GM03348 (cell line): Measurements from ENCODE around the gene DAGLB.
"Not testable (repeated sequence)": the region's sequence is repeated elsewhere in the genome, so short reads cannot be mapped to it uniquely, and the experiment has no call there.

Experiments
- DNase-seq: peaks from one replicate; pipeline ENCODE4 v3.0.0; 2012; ENCODE audit warnings: low spot score

The DAGLB gene

DNA sequence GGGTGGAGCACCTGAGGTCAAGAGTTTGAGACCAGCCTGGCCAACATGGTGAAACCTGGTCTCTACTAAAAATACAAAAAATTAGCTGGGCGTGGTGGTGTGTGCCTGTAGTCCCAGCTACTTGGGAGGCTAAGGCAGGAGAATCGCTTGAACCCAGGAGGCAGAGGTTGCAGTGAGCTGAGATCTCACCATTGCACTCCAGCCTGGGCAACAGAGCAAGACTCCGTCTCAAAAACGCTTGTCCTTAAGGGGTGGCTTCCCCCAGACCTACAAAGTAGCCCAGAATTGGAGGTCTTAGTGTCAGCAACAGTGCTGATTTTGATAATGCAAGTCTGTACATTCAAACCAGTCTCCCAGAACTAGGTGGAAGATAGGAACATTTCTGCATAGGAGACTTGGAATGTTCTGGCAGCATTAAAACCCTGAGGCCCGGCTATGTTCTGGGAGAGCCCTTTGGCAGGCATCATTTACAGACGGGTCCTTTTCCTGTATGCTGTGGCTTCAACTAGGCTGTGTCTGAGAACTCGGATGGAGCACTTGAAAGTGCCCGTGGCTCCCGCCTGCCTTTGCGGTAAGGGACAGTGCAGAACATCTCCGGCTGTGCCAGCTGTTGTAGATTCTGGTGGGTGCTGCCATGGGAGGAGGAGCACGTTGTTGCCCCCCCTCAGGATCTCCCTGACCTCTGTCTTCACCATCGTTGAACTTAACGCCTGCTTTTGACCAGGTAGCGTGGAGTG lies 49.8 kb downstream of the DAGLB start:
- not testable (repeated sequence) for DNase-seq

DNA sequence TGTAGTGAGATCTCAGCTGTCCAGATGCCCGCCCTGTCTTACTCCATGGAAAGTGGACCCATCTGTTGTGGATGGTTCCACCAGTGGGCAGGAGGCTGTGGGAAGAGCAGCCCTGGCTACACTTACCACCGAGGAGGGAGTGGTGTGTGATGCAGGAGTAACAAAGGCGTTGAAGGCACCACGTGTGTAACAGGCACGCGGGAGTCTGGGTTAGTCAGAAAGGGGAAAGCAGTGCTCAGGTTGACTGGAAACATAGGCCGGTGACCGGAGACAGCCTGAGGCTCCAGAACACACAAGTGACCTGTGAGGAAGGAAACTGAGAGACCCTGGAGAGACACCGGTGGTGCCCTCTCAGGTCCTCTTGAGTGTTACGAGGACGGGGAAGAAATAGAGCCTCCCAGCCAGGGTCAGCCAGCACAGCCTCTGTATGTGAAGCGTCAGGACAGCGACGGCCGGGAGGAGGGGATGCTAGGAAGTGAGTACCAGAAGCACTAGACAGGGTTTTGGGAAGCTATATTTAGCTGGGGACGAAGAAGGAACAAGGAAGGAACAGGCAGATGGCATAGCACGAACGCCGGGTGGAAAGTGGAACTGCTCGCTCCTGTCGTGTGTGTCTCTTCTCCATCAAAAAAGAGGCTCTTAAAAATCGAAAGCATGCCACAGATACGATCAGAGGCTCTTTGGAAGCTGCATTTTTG lies 51.7 kb downstream of the DAGLB start:
- no peak for DNase-seq

DNA sequence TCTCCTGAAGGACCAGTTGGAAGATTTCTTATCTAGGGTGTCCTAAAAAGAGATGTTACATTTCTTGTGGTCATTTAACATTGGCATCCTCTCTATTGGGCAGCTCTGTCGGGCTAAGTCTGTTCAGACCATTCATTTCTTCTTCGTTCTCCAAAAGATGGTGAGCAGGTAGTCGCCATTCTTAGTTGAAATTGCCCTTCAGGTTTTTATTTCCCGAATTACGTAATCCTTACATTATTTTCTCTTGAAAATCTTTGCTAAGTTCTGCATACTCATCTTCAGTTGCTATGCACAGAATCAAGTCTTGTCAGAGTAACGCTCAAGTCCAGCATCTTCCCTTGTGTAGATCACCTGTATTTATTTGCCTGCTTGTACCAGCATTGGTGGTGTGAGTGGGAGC lies 53.6 kb downstream of the DAGLB start:
- no peak for DNase-seq

DNA sequence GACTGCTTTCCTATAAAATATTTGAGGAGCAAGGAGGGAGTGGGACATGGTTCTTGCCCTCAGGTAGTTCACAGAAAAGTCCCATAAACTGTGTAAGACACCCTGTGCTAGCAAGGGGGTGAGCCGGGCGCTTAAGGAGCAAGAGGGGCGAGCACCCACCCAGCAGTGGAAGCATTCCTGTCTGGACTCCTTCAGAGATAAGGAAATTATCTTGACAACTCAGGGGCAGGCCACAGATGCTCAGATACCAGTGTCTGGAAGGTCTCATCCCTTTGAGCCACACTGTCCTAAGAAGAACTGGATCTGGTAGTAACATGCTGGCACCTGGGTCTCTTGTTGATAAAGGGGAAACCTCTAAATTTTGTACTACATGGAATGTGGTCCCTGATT lies 54.1 kb downstream of the DAGLB start:
- no peak for DNase-seq

DNA sequence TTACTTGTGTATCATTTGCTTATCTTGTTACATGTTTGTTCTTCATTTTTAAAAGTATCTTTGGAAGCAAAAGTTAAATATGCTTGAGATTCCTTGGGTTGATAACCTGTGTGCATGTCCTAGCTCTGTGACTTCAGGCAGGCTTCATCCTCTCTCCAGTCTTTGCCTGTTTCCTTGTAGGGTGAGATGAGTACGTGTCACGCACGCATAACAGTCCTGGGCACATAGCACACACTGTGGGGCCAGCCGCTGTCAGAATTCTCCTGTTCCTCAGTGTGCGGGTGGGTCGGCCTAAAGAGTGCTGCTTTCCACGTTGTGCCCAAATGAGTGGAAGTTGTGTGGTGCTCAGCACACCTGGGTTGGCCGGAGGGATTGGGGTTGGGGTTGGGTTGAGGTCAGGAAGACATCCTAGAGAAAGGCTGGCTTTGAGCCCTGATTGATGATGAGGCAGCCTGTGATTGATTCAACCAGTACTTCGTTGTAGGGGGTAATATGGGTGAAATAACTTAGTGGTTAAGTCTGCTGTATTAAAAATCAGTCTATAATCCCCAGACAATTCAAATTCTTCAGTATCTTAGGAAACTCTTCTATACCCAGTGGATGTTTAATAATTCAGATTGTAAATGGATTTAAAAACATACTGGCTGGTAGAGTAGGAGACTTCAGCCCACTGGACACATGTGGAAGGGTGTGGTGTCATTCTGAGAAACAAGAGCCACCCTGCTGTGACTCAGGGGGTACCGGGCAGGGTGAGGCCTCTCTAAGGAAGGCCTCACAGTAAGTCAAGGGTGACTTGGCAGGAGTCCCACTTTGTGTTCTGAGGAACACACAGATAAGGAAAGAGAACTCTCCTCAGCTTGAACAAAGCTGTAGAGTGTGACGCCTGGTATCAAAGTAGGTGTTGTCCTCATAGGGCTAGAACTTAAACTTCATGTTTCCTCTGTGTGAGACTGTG lies 54.8 kb downstream of the DAGLB start:
- DNase-seq: peak; percentile 64

DNA sequence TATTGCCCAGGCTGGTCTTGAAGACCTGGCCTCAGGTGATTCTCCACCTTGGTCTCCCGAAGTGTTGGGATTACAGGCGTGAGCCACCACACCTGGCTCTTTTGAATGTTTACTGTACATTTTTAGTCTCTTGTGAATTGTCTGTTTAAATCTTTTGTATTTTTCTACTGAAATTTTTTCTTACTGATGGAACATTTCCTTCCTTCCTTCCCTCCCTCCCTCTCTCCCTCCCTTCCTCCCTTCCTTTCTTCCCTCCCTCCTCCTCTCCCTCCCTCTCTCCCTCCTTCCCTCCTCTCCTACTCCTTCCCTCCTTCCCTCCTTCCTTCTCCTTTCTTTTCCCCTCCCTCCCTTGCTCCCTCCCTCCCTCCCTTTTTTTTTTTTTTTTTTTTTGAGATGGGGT lies 58.0 kb downstream of the DAGLB start:
- DNase-seq: no peak

DNA sequence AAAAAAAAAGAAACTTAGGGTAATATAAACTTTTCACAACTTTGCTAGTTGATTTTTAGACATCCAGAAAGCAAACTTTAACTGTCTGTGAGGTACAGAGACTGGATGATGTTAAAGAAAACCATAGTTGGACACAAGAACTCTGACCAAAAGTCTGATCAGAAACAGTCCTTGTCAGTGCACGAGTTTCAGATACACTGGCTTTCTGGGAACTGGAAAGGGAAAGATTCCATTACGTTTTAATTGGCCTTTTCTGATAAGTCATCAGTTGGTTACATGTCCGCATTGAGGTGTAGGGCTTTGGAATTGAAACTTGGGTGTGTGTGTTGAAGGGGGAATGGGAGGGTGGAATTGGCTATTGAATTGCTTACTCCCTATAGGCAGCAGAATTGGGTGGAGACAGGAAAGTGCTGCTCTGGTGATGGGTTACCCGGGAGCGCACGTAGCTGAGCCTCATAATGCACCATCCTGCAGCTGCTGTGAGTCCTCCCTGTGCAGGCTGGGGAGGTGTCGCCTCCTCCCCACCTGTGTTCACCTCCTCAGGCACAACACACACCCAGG lies 59.9 kb downstream of the DAGLB start:
- DNase-seq: no peak

DNA sequence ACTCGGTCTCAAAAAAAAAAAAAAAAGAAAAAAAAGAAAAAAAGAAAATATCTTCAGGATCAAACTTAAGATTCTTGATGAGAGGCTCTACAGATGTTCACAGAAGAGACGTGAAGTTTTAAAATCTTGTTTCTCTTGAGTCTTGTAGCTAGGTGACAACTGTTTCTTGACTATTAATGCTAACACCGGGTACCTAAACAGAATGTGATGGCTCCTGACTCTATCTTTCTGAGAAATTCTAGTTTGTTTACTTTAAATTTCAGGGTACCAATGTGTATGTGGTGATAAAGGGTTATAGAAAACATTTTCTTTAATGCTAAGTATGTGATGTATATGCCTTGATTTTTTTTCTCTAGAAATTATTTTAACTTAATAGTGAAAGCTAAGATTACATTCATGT lies 61.0 kb downstream of the DAGLB start:
- no peak for DNase-seq

DNA sequence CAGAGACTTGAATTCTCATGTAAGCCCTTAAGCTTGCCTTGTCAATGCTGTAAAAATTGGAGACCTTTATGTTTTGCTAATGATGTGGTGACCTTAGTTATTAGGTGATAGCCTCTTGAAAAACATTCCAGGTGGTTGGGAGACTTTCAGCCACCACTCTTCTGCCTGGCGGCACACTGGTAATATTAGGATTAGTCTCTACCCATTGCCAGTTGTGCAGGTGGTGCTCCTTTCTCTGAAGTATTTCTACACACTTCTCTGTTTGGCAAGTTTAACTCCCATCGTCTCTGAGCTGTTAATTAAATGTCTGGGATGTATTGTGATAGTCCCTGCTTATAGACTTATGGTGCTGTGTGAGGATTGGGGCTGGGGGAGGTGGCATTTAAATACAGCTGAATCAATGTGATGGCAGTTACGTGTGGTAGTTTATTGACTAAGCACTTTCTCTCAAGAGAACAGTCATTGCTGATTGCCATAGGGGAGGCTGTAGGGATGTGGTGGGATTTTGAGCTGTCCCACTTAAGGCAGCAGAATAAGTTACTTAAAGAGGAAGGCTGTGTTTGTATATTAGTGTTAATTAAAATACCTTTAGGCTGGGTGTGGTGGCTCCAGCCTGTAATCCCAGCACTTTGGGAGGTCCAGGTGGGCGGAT lies 61.7 kb downstream of the DAGLB start:
- DNase-seq: no peak

DNA sequence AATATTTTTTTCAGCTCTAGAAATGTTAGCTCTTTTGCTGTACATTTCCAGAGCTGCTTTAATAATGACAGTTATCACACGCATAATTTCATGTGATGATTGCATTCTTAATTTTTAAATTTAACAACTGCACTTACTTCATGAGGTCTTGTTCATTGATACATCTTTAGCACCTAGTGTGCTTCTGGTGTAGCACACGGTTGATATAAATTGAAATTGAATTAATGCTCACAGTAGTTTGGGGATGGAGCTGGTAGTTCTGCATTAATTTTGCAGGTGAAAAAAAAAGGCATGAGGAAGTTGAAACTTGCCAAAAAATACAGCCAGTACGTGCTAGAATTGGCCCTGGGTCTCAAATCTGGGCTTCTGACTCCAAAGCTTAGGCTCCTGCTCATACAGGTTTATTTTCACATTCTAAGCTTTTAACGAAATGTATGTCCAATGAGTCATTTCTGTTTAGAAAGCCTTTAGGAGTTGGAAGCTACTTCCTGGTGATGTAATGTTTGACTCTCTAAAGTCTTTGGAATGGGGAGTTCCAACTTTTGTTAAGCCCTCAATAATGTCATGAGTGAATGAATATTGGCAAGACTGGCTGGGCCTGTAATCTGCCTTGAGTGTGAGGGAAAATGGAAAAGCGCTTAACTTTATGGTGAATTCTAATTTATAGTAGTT lies 62.5 kb downstream of the DAGLB start:
- DNase-seq: peak; percentile 82

DNA sequence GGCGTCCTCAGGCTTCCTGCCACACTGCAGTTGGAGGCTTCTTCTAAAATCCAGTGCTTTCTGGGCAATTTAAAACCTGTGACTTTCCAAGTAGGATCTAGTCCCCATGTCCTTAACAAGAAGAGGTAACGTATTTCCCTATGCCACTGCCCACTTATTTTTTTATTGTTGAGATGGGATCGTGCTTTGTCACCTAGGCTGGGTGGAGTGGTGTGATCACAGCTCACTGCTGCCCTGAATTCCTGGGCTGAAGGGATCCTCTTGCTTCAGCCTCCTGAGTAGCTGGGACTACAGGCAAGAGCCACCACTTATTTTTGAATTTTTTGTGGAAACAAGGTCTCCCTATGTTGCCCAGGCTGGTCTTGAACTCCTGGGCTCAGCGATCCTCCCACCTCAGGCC lies 63.4 kb downstream of the DAGLB start:
- DNase-seq: no peak

DNA sequence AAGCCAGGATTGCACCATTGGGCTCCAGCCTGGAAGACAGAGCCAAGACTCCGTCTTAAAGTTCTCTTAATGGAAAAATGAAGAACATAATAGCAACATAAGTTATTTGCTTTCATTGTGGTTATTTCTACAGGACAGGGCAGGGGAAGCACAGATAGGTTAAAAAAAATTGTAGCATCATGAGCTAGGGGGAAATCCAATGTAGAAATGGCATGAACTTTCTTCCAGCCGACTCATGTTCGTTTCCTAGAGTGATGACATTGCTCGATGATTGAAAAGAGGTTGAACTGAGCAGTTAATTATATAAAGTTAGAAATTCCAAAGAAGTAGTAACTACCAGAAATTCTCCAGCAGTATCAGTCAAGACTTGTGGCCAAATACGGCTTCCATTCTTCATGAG lies 64.9 kb downstream of the DAGLB start:
- no peak for DNase-seq

DNA sequence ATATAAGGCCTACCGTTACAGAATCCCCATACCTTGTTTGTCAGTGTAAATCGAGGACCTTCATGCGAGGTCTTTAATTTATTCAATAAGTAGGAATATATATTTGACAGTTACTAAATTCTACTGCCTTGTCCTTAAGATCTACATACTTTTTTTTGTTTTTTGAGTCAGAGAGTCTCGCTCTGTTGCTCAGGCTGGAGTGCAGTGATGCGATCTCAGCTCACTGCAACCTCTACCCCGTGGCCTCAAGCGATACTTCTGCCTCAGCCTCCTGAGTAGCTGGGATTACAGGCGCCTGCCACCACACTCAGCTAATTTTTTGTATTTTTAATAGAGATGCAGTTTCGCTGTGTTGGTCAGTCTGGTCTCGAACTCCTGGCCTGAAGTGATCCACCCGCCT lies 65.9 kb downstream of the DAGLB start:
- not testable (repeated sequence) for DNase-seq

DNA sequence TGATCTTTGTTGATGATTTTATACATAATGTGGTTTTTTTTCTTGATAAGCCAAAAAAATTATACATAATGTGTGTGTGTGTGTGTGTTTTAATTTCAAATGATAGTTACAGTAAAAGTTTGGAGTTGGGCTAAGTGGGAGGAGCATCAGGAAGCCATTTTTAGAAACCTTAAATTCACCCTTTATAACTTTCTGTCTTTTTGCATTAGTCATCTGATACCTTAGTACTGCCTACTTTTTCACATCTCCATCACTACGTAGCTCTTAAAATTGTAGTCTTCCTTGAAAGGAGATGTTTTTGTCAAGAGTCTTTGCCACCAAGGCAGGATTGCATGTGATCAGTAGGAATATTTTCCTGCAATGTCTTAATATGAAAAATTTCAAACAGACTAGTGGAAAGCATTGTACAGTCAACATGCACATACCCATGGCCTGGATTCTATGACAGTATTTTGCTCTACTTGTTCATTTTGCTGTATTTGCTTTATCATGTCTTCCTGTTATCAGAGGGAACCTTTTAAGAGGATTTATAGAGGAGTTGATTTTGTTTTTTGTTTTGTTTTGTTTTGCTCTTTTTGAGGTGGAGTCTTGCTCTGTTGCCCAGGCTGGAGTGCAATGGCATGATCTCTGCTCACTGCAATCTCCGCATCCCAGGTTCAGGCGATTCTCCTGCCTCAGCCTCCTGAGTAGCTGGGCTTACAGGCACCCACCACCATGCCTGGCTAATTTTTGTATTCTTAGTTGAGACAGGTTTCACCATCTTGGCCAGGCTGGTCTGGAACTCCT lies 67.3 kb downstream of the DAGLB start:
- no peak for DNase-seq

DNA sequence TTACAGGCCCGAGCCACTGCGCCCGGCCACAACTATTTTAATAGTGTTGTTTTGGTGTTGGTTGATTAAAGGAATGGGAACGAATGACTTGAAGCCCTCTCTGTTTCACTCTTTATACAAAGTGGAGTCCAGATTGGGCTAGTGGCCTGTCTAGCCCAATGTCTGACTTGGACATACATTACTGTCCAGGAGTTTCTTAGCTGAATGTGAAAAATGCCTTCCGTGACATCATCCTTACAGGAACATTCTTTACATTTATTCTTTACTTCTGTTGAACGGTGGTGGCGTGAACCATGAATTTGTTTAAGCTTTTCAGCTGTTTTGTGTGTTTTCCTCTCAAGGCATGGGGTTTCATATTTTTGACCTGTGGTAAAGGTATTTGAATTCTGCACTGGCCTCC lies 67.9 kb downstream of the DAGLB start:
- no peak for DNase-seq

DNA sequence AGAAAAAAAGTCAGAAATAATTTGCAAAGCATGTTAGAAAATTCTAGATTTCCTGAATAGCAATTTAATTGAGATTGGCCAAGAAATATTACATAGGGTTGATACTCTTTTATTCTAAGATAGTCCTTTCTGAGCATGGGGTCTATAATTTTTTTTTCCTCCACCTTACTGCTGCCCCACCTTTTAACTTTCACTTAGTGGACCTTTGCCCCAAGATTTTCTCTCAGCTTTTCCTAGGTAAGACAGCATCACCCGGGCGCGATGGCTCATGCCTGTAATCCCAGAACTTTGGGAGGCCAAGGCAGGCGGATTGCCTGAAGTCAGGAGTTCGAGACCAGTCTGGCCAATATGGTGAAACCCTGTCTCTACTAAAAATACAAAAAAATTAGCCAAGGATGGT lies 69.2 kb downstream of the DAGLB start:
- DNase-seq: not testable (repeated sequence)

DNA sequence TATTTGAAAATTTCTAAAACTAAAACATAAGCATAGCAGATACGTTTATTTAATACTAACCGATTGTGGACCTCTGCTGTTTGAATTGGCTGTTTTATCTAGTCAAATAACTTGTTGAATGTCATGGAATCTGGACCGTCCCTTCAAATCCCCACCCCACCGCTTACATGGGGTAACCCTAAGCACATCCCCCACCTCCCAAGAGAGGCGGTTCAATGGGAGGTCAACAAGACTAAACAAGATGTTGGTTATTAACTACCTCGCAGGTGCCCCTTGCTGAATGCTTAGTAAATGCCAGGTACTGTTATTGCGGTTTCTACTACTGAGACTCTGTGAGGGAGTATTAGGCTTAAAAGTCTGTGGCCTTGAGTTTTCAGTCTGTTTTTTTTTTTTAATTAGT lies 70.9 kb downstream of the DAGLB start:
- DNase-seq: no peak

DNA sequence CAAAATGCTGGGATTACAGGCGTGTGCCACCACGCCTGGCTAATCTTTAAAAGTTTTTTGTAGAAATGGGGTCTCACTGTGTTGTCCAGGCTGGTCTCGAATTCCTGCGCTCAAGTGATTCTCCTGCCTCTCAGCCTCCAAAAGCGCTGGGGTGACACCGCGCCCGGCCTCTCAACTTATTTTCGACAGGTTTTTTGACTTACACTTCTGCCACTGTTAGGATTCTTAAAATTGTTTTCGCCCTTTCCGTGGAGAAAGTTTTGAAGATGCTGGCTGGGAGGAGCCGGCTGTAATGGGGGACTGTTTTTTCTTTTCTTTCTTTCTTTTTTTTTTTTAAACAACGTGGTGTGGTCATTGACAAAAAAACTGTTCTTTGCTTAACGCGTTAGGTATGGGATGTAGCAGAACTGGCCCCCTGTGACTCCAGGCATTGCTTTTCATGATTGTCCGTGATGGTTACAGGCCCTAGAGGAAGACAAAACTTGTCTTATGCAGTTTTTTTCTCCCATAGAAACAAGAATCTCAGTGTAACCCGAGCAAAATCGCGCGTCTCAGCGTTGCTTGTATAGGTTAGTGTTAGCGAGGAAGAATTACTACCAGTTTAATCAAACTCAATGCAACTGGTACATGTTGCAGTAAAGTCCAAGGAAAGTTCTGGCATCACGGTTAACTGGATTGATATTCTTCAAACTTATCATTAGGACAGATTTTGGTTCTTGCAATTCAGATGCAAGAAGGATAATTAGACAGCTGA lies 72.2 kb downstream of the DAGLB start:
- no peak for DNase-seq

DNA sequence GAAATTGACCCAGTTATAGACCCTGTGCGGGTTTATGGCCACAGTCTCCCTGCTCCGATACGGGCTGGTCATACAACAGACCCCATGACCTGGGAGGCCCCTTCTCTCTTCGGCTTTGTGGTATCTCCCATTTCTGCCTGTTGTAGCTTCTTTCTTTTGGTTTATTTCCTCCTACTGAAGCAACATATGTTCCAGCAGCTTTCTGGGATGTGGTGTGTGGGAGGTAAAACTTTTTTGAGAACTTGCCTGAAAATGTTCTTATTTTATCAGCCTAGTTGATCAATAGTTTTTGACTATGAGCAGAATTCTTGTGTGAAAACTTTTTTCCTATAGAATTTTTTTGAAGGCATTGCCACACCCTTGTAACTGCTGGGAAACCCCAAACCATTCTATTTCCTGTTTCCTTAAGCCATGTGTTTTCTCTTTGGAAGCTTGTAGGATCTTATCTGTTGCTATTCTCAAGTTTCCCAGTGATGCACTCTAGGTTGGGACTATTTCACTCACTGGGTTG lies 80.0 kb downstream of the DAGLB start:
- peak; percentile 58 for DNase-seq

DNA sequence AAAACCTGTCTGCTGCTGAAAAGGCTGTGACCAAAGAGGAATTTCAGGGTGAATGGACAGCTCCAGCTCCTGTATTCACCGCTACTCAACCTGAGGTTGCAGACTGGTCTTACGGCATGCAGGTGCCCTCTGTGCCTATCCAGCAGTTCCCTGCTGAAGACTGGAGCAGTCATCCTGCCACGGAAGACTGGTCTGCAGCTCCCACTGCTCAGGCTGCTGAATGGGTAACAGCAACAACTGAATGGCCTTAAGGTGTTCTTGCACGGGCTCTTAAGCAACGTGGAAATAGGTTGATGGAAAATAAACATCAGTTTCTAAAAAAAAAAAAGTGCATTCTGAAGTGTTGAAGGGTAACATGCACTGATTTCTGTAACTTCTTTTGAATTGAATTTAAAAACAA lies 82.3 kb downstream of the DAGLB start:
- no peak for DNase-seq
